GM12878 (cell line): ENCODE measurements around the gene ZBTB24. TPM values are rescaled to one million over a fixed set of nuclear protein-coding genes. Genes with fewer than 3 reads are reported as not detected.
A peak's percentile ranks its signal among the peaks of the same experiment; 100 is the strongest.

Source experiments
- ATAC-seq: fragments of 200-7000 bp; cut with Tn5 transposase; 3 replicates; pipeline ENCODE4 v1.9.1; 2020; ENCODE audit warnings: mild to moderate bottlenecking, moderate library complexity
- BruUV-seq: library from RNA; stranded (reverse); fragments of 400-500 nt; replicated peaks from 2 replicates; lab custom pipeline; 2021; lab: Mats Ljungman, UMichigan
- CTCF ChIA-PET: fragments of 300-600 bp; sonication (Branson Sonifier 250); formaldehyde crosslinking; extraction: SDS; loops from one replicate; lab custom pipeline; 2021; ENCODE audit warnings: inconsistent platforms; lab: Yijun Ruan, JAX
- POLR2A ChIA-PET: fragments of 350-600 bp; formaldehyde crosslinking; extraction: SDS; loops from one replicate; lab custom pipeline; 2021; ENCODE audit warnings: inconsistent platforms; lab: Charles Lee
- RAD21 ChIA-PET: fragments of 300-600 bp; sonication (Branson Sonifier 250); formaldehyde crosslinking; loops from one replicate; lab custom pipeline; 2023; ENCODE audit warnings: antibody characterized with exemption; ENCODE audit not compliant: unreplicated experiment; lab: Charles Lee
- SMC1A ChIA-PET: fragments of 300-600 bp; sonication (Branson Sonifier 250); formaldehyde crosslinking; loops from one replicate; lab custom pipeline; 2023; ENCODE audit not compliant: unreplicated experiment, uncharacterized antibody; lab: Charles Lee
- DNase-seq: peaks from one replicate; pipeline ENCODE4 v3.0.0-alpha.2; 2011; ENCODE audit warnings: low read depth, low spot score
- FAIRE-seq: peaks from 3 replicates; lab custom pipeline; 2011; peaks lifted over from hg19 to GRCh38; lab: Jason Lieb, UNC
- H2AFZ ChIP-seq: 2 replicates; pipeline ENCODE4 v1.6.0; 2011; ENCODE audit warnings: low read depth, low read length, control low read depth; ENCODE audit not compliant: control insufficient read depth
- H3K27ac ChIP-seq: 2 replicates; pipeline ENCODE4 v1.5.1; 2011; ENCODE audit warnings: control low read depth; ENCODE audit not compliant: control insufficient read depth, insufficient read depth
- H3K27me3 ChIP-seq, 2 experiments: replicated peaks in 1 of 2; 2 replicates each; pipeline versions ENCODE4 v1.6.0 to v1.6.1; 2011; ENCODE audit warnings: low read length in 1 of 2; ENCODE audit not compliant: control insufficient read depth in 2 of 2, insufficient read depth in 2 of 2
- H3K36me3 ChIP-seq, 2 experiments: 2 replicates each; pipeline ENCODE4 v1.5.1; 2011; ENCODE audit warnings: low read length in 1 of 2; ENCODE audit not compliant: control insufficient read depth in 2 of 2, insufficient read depth in 2 of 2
- H3K4me1 ChIP-seq: 2 replicates; pipeline ENCODE4 v1.6.1; 2011; ENCODE audit warnings: mild to moderate bottlenecking, low read length, moderate library complexity, mixed read lengths; ENCODE audit not compliant: control insufficient read depth, insufficient read depth
- H3K4me2 ChIP-seq: 2 replicates; pipeline ENCODE4 v1.6.0; 2011; ENCODE audit warnings: control low read depth; ENCODE audit not compliant: control insufficient read depth, insufficient read depth
- H3K4me3 ChIP-seq: fragments of 200-600 bp; sonication (generic); 2 replicates; pipeline ENCODE4 v1.5.1; 2016
- H3K79me2 ChIP-seq: 2 replicates; pipeline ENCODE4 v1.6.0; 2011; ENCODE audit warnings: low read length; ENCODE audit not compliant: control insufficient read depth, insufficient read depth
- H3K9ac ChIP-seq: 2 replicates; pipeline ENCODE4 v1.8.0; 2011; ENCODE audit warnings: low read length, control low read depth, mixed read lengths; ENCODE audit not compliant: control insufficient read depth, insufficient read depth
- H3K9me3 ChIP-seq: replicated peaks from 3 replicates; pipeline ENCODE4 v1.5.1; 2011; ENCODE audit warnings: mild to moderate bottlenecking, low read length; ENCODE audit not compliant: control insufficient read depth, insufficient read depth
- H4K20me1 ChIP-seq: 2 replicates; pipeline ENCODE4 v1.6.0; 2011; ENCODE audit not compliant: control insufficient read depth, insufficient read depth
- CREB1 ChIP-seq: IDR thresholded peaks from 2 replicates; pipeline ENCODE4 v1.6.1; 2012; ENCODE audit warnings: low read depth, mild to moderate bottlenecking, inconsistent platforms
- GATAD2B ChIP-seq: fragments of 450-650 bp; conservative IDR thresholded peaks from 2 replicates; pipeline ENCODE4 v1.6.1; 2017; ENCODE audit warnings: low read depth, mild to moderate bottlenecking, moderate library complexity
- IKZF1 ChIP-seq: fragments of 450-650 bp; conservative IDR thresholded peaks from 2 replicates; pipeline ENCODE4 v1.6.1; 2017; ENCODE audit warnings: antibody characterized with exemption, mild to moderate bottlenecking
- MEF2A ChIP-seq: IDR thresholded peaks from 2 replicates; pipeline ENCODE4 v1.6.1; 2011; ENCODE audit warnings: low read depth, mild to moderate bottlenecking, low read length, moderate library complexity; ENCODE audit not compliant: insufficient read depth
- MEF2B ChIP-seq: fragments of 450-650 bp; IDR thresholded peaks from 2 replicates; pipeline ENCODE4 v1.6.1; 2018; ENCODE audit warnings: mild to moderate bottlenecking, moderate library complexity; ENCODE audit not compliant: partially characterized antibody, poor library complexity, severe bottlenecking
- MYC ChIP-seq: IDR thresholded peaks from 2 replicates; pipeline ENCODE4 v1.6.1; 2011; ENCODE audit warnings: mild to moderate bottlenecking, low read length, moderate library complexity, inconsistent platforms; ENCODE audit not compliant: insufficient read depth, insufficient replicate concordance, insufficient read length, severe bottlenecking
- NBN ChIP-seq: fragments of 450-650 bp; IDR thresholded peaks from 2 replicates; pipeline ENCODE4 v1.6.1; 2016
- NRF1 ChIP-seq: conservative IDR thresholded peaks from 2 replicates; pipeline ENCODE4 v1.6.1; 2011; ENCODE audit warnings: mild to moderate bottlenecking, low read depth, low read length, improper control_type of control experiment
- PML ChIP-seq: IDR thresholded peaks from 2 replicates; pipeline ENCODE4 v1.6.1; 2012; ENCODE audit warnings: low read length, inconsistent platforms
- RELA ChIP-seq: fragments of 450-650 bp; IDR thresholded peaks from 2 replicates; pipeline ENCODE4 v1.8.0; 2014; ENCODE audit warnings: borderline replicate concordance; ENCODE audit not compliant: partially characterized antibody
- SMAD5 ChIP-seq: IDR thresholded peaks from 2 replicates; pipeline ENCODE4 v1.6.1; 2016; ENCODE audit warnings: antibody characterized with exemption, low read depth
- ZNF24 ChIP-seq: fragments of 450-650 bp; IDR thresholded peaks from 2 replicates; pipeline ENCODE4 v1.6.1; 2017; ENCODE audit warnings: antibody characterized with exemption, mild to moderate bottlenecking
- ZNF687 ChIP-seq: fragments of 450-650 bp; IDR thresholded peaks from 2 replicates; pipeline ENCODE4 v1.6.1; 2017; ENCODE audit warnings: mild to moderate bottlenecking, moderate library complexity
- WGBS: methylation state at CpG from one replicate; pipeline ENCODE4 v1.1.6; 2016; ENCODE audit warnings: low lambda C conversion rate; ENCODE audit not compliant: insufficient replicate concordance, insufficient coverage; ENCODE audit errors: missing lambda C conversion rate; 5-methylcytosine and 5-hydroxymethylcytosine counted together
- in situ Hi-C: fragments of 300-500 bp; cut with MboI; formaldehyde crosslinking; loops from 9 replicates; pipeline ENCODE4 v1.14.3; 2018; ENCODE audit warnings: mixed read lengths
- intact Hi-C: fragments of 100-400 bp; cut with micrococcal nuclease; formaldehyde crosslinking; loops from one replicate; pipeline ENCODE4 v1.14.2; 2022; ENCODE audit not compliant: unreplicated experiment
- polyA plus RNA-seq, 11 experiments: library from polyadenylated mRNA; depleted of rRNA in 4 of 11; unstranded in 6 of 11; stranded (reverse) in 5 of 11; fragments of >200 nt; fragmentation: Nextera tagmentation in 4 of 11; fragmentation: Illumina TruSeq in 1 of 11; extraction: Ambion mirVana in 4 of 11; extraction: Trizol in 1 of 11; gene quantifications; 1 replicate in 1 of 11; 2 replicates in 10 of 11; pipeline versions ENCODE4 v1.2.1 to v1.2.3, GENCODE V29; 2011 to 2016; ENCODE audit warnings: inconsistent platforms in 2 of 11, missing spikeins in 2 of 11, low read depth in 1 of 11
- total RNA-seq, 4 experiments: library from RNA; depleted of rRNA in 3 of 4; stranded (reverse); fragments of >200 nt in 3 of 4; fragmentation: Illumina TruSeq in 1 of 4; extraction: Trizol in 1 of 4; gene quantifications; 2 replicates each; pipeline versions ENCODE4 v1.2.1 to v1.2.3, GENCODE V29; 2013 to 2021
- TF ChIP-seq, protein P1 (sequence below): fragments of 450-650 bp; IDR thresholded peaks from 2 replicates; pipeline ENCODE4 v1.6.1; 2017; ENCODE audit warnings: borderline replicate concordance
- TF ChIP-seq, protein P2 (sequence below): IDR thresholded peaks from 2 replicates; pipeline ENCODE4 v1.6.1; 2011; ENCODE audit warnings: low read depth, low read length, improper control_type of control experiment, borderline replicate concordance

ZBTB24 gene
- total and polyA plus RNA-seq, 10 of the 15 experiments (the other 5 are each of a cell fraction or from before 2014, with no cell fraction given) = 2.9 to 17.7 (median 8.5) TPM

GRCh38 chr6:109483735-109484057, 677 bp upstream of the ZBTB24 start:
- RAD21 ChIA-PET = interaction anchor here (2.1 kb wide), 1 partner anchor 101 kb away, joined by 8 read pairs; the partner anchor contains the start of gene CD164
- Histone ChIP-seq H3K36me3 (peaks cover 0 to 18% of the 10 kb centered on the region in 2 experiments; a peak in 2 of 4 replicates), H3K27me3 (no peaks in the 10 kb centered on the region), H3K4me1 (no peaks in the 10 kb centered on the region; the same call in 1 of the 2 replicates), H3K4me3 (no peak overlapping the region), H3K9me3 (no peaks in the 10 kb centered on the region), H3K4me2 (peak overlapping the region; percentile 80), H3K27ac (no peak overlapping the region), H4K20me1 (no peaks in the 10 kb centered on the region), H3K79me2 (peaks cover 37% of the 10 kb centered on the region), H2AFZ (peak overlapping the region; percentile 81), H3K9ac (no peak overlapping the region)
- intact Hi-C loops (loop anchor here (1.0 kb wide), 1 partner anchor 28 kb away; the partner anchor contains the start of gene MICAL1), in situ Hi-C loops (no loop called here)
- DNase-seq (no peak), ATAC-seq (no peak), FAIRE-seq (peak; percentile 54)
- POLR2A ChIA-PET = interaction anchor here (9.3 kb wide), 1 partner anchor 24 kb away, joined by 132 read pairs; the partner anchor contains the start of gene MICAL1
- no TSS peak for BruUV-seq
- SMC1A ChIA-PET = interaction anchor here (1.5 to 9.4 kb wide), 2 partner anchors 20 to 27 kb away, joined by 7 to 148 read pairs; partner anchors contain the start of gene MICAL1
- TF ChIP-seq, protein P1, sequence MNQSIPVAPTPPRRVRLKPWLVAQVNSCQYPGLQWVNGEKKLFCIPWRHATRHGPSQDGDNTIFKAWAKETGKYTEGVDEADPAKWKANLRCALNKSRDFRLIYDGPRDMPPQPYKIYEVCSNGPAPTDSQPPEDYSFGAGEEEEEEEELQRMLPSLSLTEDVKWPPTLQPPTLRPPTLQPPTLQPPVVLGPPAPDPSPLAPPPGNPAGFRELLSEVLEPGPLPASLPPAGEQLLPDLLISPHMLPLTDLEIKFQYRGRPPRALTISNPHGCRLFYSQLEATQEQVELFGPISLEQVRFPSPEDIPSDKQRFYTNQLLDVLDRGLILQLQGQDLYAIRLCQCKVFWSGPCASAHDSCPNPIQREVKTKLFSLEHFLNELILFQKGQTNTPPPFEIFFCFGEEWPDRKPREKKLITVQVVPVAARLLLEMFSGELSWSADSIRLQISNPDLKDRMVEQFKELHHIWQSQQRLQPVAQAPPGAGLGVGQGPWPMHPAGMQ = no peak
- no peak for TF ChIP-seq GATAD2B
- no peak for TF ChIP-seq NRF1
- TF ChIP-seq MEF2A = no peak
- no peak for TF ChIP-seq MYC
- no peak for TF ChIP-seq ZNF687
- TF ChIP-seq CREB1 = 0 out of 2 replicates have a peak, but pooled peaks have one; percentile 30
- no peak for TF ChIP-seq SMAD5
- TF ChIP-seq PML = no peak
- TF ChIP-seq, protein P2, sequence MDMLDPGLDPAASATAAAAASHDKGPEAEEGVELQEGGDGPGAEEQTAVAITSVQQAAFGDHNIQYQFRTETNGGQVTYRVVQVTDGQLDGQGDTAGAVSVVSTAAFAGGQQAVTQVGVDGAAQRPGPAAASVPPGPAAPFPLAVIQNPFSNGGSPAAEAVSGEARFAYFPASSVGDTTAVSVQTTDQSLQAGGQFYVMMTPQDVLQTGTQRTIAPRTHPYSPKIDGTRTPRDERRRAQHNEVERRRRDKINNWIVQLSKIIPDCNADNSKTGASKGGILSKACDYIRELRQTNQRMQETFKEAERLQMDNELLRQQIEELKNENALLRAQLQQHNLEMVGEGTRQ = no peak
- TF ChIP-seq MEF2B = no peak
- no peak for TF ChIP-seq ZNF24
- TF ChIP-seq NBN = peak; percentile 34; the same call in 1 of the 2 replicates
- no peak for TF ChIP-seq IKZF1
- no peak for TF ChIP-seq RELA
- WGBS = 2% methylated on average over 6 of the region's 6 CpGs
- CTCF ChIA-PET = interaction anchor here (1.2 to 3.0 kb wide), 2 partner anchors 20 to 100 kb away, joined by 3 to 17 read pairs; partner anchors contain the start of gene CD164
